Right lung (tissue), 5 donors: ENCODE data around the gene CXCL8. TPM values are rescaled to one million over a fixed set of nuclear protein-coding genes. Genes with fewer than 3 reads are reported as not detected.

ENCODE experiments used
- DNase-seq, 2 donors: peaks; one replicate each; pipeline ENCODE4 v3.0.0-alpha.2; 2013
- polyA plus RNA-seq, 5 donors: library from polyadenylated mRNA; unstranded; fragments of 120-200 nt; gene quantifications; one replicate each; pipeline versions ENCODE4 v1.2.1 to v1.2.3, GENCODE V29; 2013; ENCODE audit warnings: inconsistent platforms in 1 of 5, low replicate concordance in 1 of 5; ENCODE audit not compliant: insufficient read length in 5 of 5, insufficient read depth in 1 of 5

The CXCL8 gene
- polyA plus RNA-seq, 5 donors: 1.4 to 2.4 (median 2.0) TPM

DNA sequence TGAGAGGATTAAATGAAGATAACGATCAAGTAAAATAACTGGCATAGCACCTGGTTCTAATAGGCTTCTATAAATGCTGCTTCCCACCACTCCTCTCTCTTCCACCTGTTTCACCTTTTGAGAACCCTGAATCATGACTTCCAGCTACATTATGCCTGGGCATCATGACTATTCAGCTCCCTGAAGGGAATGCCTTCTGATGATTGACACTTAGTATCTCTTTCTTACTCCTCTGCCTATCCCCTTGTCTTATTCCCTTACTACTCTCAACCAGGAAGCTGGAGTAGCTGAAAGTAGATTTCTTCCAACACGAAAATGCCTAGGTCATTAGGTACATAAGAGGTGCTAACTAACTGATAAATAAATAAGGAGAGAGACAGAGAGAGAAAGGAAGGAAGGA lies 24.7 kb upstream of the CXCL8 start:
- no peak for DNase-seq

- no peak for DNase-seq
Measured at GRCh38 chr4:73718375-73719373, 21.7 kb upstream of the CXCL8 start.

GRCh38 chr4:73721435-73721834 lies 18.9 kb upstream of the CXCL8 start:
- DNase-seq: no peak

GRCh38 chr4:73721909-73722308 lies 18.5 kb upstream of the CXCL8 start:
- no peak for DNase-seq

DNA sequence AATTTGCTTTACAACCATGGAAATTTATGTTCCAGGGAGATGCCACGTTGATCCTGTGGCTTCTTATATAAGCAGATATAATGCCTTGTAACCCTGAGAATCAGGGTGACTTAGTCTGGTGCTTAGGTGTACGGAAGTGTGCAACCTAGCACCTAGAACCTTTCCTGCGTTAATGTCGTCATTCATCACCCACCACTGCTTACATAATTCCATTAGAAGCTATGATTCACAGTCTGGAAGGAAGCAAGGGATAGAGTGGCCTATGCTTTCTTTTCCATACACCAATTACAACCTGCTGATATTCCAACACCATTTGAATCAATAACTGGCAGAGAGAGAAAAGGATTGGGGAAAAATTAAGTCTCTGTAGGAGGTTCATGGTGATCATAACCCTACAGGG lies 17.3 kb upstream of the CXCL8 start:
- DNase-seq: no peak

- no peak for DNase-seq
Measured at GRCh38 chr4:73723928-73724327, 16.4 kb upstream of the CXCL8 start.

DNA sequence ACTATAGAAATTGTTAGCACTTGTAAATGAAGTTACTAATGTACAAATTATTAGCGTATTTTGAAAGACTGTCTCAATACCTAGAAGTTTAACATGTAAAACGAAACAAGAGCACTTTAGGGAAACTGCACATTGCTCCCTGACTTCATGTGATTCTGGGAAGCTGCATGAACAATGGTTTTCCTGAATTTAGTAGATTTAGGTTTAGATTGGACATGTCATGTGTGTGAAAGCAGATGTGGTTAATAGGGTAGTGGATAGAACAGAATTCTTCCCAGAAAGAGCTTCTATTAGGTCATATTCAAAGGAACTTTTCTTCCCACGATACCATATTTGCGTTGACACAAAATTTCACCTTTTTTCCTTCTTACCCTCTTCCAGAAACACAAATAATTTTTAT lies 14.9 kb upstream of the CXCL8 start:
- DNase-seq: no peak

DNA sequence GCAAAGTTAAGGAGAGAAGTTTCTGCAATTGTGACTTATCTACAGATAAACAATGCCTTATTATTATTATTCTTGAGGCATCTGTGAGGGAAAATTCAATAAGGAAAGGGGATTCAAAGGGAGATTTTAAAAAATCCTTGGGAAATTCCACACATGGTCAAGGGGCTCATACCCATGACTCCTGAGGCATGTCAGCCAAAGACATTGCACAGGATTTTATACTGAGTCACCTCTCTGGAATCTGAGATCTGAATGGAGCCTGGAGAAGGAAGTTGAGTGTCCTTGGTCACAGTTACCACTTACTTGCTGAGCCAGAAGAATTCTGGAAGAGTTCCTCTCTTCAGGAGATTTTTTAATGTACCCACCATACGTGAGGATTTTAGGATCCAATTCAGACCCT lies 14.4 kb upstream of the CXCL8 start:
- DNase-seq: no peak

DNA sequence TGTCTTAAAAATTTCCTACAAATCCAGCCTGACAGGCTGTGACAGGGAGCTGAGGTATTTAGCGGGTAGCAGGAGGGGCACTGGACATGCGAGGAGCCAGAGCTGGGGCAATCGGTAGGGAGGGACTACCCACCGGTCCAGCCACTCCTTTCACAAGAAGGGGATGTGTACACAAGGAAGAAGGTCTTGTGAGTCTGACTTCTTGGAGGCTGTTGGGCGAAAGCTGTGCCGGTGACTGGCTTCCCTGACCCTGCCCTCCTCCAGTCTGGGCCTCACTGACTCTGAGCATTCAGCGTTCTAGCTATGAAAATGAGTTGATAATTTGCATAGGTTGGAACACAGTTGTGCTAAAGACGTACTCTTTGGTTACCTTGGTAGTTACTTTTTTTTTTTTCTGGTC lies 12.7 kb upstream of the CXCL8 start:
- no peak for DNase-seq

GRCh38 chr4:73728091-73728741 lies 12.2 kb upstream of the CXCL8 start:
- no peak for DNase-seq

GRCh38 chr4:73729534-73730165 lies 10.7 kb upstream of the CXCL8 start:
- DNase-seq: peak in 1 of 2 donors; percentile 55

DNA sequence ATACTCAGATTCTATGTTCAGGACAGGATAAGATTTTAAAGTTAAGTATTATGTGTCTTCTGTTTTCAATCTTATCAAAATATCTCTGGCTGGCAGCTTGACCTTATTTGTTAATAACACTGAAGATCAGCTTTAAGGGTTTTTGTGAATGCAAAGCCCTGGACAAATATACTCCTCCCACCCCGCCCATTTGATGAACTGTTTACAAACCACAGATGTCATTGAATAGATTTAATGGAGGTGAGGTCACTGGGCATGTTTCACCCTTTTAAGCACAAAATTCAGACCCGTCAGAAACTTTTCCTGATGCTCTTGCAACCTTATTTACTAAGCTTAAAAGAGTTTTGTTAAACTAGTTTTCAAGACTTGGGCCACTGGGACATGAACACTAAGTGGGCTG lies 10.1 kb upstream of the CXCL8 start:
- no peak for DNase-seq

GRCh38 chr4:73730867-73731266 lies 9.5 kb upstream of the CXCL8 start:
- DNase-seq: no peak

- DNase-seq: no peak
Measured at GRCh38 chr4:73731968-73732610, 8.3 kb upstream of the CXCL8 start.

- DNase-seq: no peak
Measured at GRCh38 chr4:73732759-73733431, 7.5 kb upstream of the CXCL8 start.

- no peak for DNase-seq
Measured at GRCh38 chr4:73734530-73735001, 5.8 kb upstream of the CXCL8 start.

GRCh38 chr4:73735231-73735630 lies 5.1 kb upstream of the CXCL8 start:
- DNase-seq: no peak

- DNase-seq: no peak
Measured at GRCh38 chr4:73741031-73741749, 821 bp downstream of the CXCL8 start.

DNA sequence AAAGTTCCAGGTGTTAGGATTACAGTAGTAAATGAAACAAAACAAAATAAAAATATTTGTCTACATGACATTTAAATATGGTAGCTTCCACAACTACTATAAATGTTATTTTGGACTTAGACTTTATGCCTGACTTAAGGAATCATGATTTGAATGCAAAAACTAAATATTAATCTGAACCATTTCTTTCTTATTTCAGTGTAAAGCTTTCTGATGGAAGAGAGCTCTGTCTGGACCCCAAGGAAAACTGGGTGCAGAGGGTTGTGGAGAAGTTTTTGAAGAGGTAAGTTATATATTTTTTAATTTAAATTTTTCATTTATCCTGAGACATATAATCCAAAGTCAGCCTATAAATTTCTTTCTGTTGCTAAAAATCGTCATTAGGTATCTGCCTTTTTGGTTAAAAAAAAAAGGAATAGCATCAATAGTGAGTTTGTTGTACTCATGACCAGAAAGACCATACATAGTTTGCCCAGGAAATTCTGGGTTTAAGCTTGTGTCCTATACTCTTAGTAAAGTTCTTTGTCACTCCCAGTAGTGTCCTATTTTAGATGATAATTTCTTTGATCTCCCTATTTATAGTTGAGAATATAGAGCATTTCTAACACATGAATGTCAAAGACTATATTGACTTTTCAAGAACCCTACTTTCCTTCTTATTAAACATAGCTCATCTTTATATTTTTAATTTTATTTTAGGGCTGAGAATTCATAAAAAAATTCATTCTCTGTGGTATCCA lies 1.6 kb downstream of the CXCL8 start:
- no peak for DNase-seq
